Activated T-cell treated with anti-CD3 and anti-CD28 coated beads for 4 hours (primary cell): ENCODE results near the gene NKX6-1.

Experiments
- DNase-seq: peaks from one replicate; pipeline ENCODE4 v3.0.0-alpha.2; 2020

NKX6-1 gene

GRCh38 chr4:84497504-84498202, 1.4 kb downstream of the NKX6-1 start:
- no peak for DNase-seq

GRCh38 chr4:84496706-84497503, 2.2 kb downstream of the NKX6-1 start:
- DNase-seq, result no peak

GRCh38 chr4:84496331-84496705, 2.8 kb downstream of the NKX6-1 start:
- DNase-seq, result no peak

- DNase-seq, result no peak
These were observed 3.3 kb downstream of the NKX6-1 start for GRCh38 chr4:84495794-84496261.

- DNase-seq, result no peak
These were observed 3.8 kb downstream of the NKX6-1 start for GRCh38 chr4:84495118-84495793.

GRCh38 chr4:84494531-84494930, 4.6 kb downstream of the NKX6-1 start:
- no peak for DNase-seq

GRCh38 chr4:84494076-84494475, 5.0 kb downstream of the NKX6-1 start:
- no peak for DNase-seq

- DNase-seq, result no peak
These were observed 5.8 kb downstream of the NKX6-1 start for GRCh38 chr4:84493092-84493850.

- DNase-seq, result no peak
These were observed 6.4 kb downstream of the NKX6-1 start for GRCh38 chr4:84492737-84493091.

- no peak for DNase-seq
These were observed 6.8 kb downstream of the NKX6-1 start for GRCh38 chr4:84492290-84492689.

GRCh38 chr4:84491481-84491880, 7.6 kb downstream of the NKX6-1 start:
- DNase-seq, result no peak

GRCh38 chr4:84490663-84491062, 8.4 kb downstream of the NKX6-1 start:
- DNase-seq, result no peak

- DNase-seq, result no peak
These were observed 14.9 kb downstream of the NKX6-1 start for GRCh38 chr4:84484236-84484635.

- no peak for DNase-seq
These were observed 15.4 kb downstream of the NKX6-1 start for GRCh38 chr4:84483688-84484087.

GRCh38 chr4:84482564-84483563, 16.2 kb downstream of the NKX6-1 start:
- no peak for DNase-seq

- DNase-seq, result no peak
These were observed 17.2 kb downstream of the NKX6-1 start for GRCh38 chr4:84481860-84482245.

GRCh38 chr4:84481077-84481859, 17.8 kb downstream of the NKX6-1 start:
- DNase-seq, result no peak

- no peak for DNase-seq
These were observed 19.0 kb downstream of the NKX6-1 start for GRCh38 chr4:84480082-84480481.

GRCh38 chr4:84479663-84480062, 19.4 kb downstream of the NKX6-1 start:
- DNase-seq, result no peak

- no peak for DNase-seq
These were observed 21.4 kb downstream of the NKX6-1 start for GRCh38 chr4:84477738-84478137.

GRCh38 chr4:84474107-84474506, 25.0 kb downstream of the NKX6-1 start:
- DNase-seq, result no peak
